ENCODE measurements around the gene TMEM82.

DNA sequence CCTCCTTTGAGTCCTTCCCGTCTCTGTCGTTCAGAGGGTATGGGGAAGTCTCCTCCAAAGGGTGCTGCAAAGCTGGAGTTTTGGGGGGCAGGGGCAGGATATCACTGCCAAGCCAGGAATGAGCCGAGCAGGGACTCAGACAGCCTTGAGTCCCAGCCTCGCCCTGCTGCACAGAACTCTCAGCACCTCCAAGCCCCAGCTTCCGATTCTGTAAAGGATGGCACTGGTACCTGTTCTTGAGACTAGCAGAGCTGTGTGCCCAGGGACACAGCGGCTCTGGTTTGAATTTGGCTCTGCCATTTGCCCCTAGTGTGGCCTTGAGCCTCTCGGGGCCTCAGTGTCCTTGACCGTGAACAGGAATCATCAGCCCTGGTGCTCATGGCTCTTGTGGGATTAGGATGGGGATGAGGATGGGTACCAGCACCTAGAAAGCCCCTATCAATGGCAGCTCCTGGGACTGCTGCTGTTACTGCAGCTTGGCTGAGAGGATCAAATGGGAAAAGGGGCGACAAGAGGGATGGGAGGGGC is 14.8 kb downstream of the TMEM82 start:
- TF ChIP-seq CTCF (IDR thresholded peaks at IDR 0.05 in 4 of 5, conservative IDR thresholded peaks at IDR 0.05 in 1 of 5) (no peak), POLR2A (IDR thresholded peaks at IDR 0.05) (no peak)
